ENCODE data around the gene RARRES1. TPM values are rescaled to one million over a fixed set of nuclear protein-coding genes. Genes with fewer than 3 reads are reported as not detected.

Gene RARRES1
- total and polyA plus RNA-seq, 7 donors, result 0.69 to 28.1 (median 2.9) TPM

DNA sequence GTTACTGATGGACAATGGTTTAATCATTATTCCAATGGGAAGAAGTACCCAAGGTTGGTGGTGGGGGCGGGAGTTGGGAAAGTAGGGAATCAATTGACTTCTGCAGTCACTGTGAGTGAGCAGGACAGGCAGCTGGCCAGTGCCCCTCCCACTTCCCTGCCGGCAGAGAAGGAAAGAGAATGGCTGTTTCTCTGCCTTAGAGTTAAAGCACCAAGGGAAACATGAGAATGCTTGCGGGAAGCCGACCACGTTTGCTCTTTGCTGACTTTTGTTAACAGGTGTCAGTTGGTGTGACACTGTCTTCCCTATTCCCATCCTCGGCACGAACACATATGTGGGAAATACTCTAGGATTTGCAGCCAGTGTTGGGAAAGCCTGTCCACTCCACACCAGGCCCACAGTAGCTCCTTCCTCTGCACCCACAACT lies 36.1 kb upstream of the RARRES1 start:
- H3K36me3 ChIP-seq (ENCODE audit: insufficient read depth in 1 of 2, low read depth in 1 of 2), result no peaks in the 10 kb centered on the region
- TF ChIP-seq CTCF (IDR thresholded peaks at IDR 0.05), result no peak
- no peaks in the 10 kb centered on the region for H3K27me3 ChIP-seq (ENCODE audit: insufficient read depth in 3 of 3, low read length in 2 of 3)
- peaks cover 23% of the 10 kb centered on the region for H3K4me1 ChIP-seq
- WGBS, 3 donors, result 1 to 8% (median 3%) methylated on average over 7 of the region's 7 CpGs
- intact Hi-C loops (cut with DNase I), result loop anchor here in 1 of 2 donors (5.0 kb wide), 1 partner anchor 41 kb away; no protein-coding TSS in a partner anchor
- H3K27ac ChIP-seq, result peak overlapping the region; percentile 75
- peak; percentile 76 to 84 for DNase-seq
- peak overlapping the region; percentile 13 for H3K4me3 ChIP-seq
- peak; percentile 82 to 85 (median 85) for ATAC-seq
- no peaks in the 10 kb centered on the region for H3K9me3 ChIP-seq

- no peaks in the 10 kb centered on the region for H3K27me3 ChIP-seq (ENCODE audit: insufficient read depth in 3 of 3, low read length in 2 of 3)
- H3K9me3 ChIP-seq, result no peaks in the 10 kb centered on the region
- H3K36me3 ChIP-seq (ENCODE audit: insufficient read depth in 1 of 2, low read depth in 1 of 2), result no peaks in the 10 kb centered on the region
- no peak for DNase-seq
- peaks cover 23% of the 10 kb centered on the region for H3K4me1 ChIP-seq
- no peak for TF ChIP-seq CTCF (IDR thresholded peaks at IDR 0.05)
- no peak overlapping the region for H3K27ac ChIP-seq
- no peak overlapping the region for H3K4me3 ChIP-seq
- intact Hi-C loops (cut with DNase I), result loop anchor here in 1 of 2 donors (5.0 kb wide), 1 partner anchor 39 kb away; no protein-coding TSS in a partner anchor
- no peak for ATAC-seq
- WGBS, 3 donors, result 95 to 100% (median 100%) methylated on average over 1 of the region's 1 CpG
These were observed 34.1 kb upstream of the RARRES1 start for GRCh38 chr3:158766364-158766763.

- Histone ChIP-seq H3K9me3 (no peaks in the 10 kb centered on the region), H3K27me3 (ENCODE audit: insufficient read depth in 3 of 3, low read length in 2 of 3) (no peaks in the 10 kb centered on the region), H3K4me1 (peaks cover 23% of the 10 kb centered on the region), H3K27ac (no peak overlapping the region), H3K36me3 (ENCODE audit: insufficient read depth in 1 of 2, low read depth in 1 of 2) (no peaks in the 10 kb centered on the region), H3K4me3 (no peak overlapping the region)
- DNase-seq (no peak), ATAC-seq (no peak)
- intact Hi-C loops (cut with DNase I), result loop anchor here in 1 of 2 donors (5.0 kb wide), 1 partner anchor 38 kb away; no protein-coding TSS in a partner anchor
- no peak for TF ChIP-seq CTCF (IDR thresholded peaks at IDR 0.05)
- 79 to 82% (median 80%) methylated on average over 3 of the region's 3 CpGs for WGBS, 3 donors
These were observed 33.4 kb upstream of the RARRES1 start for GRCh38 chr3:158765518-158766205.

DNA sequence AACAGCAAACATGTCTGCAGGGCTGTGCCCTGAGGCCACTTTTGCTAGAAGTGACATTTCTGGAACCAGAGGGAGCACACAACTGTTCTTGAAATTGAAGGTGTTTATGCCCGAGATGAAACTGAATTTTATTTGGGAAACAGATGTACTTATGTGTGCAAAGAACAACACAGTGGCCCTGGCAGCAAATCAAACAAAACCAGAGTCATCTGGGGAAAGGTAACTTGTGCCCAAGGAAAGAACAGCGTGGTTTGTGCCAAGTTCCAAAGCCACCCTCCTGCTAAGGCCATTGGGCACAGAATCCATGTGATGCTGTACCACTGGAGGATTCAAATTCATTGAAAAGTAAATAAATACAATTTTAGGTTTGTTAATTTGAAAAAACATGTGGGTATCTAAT lies 31.2 kb upstream of the RARRES1 start:
- ATAC-seq, result no peak
- H3K4me1 ChIP-seq, result peaks cover 10% of the 10 kb centered on the region

More for the DNA sequence above, 31.2 kb upstream of the RARRES1 start:
- DNase-seq, result no peak
- 22 to 61% (median 54%) methylated on average over 2 of the region's 2 CpGs for WGBS, 3 donors
- Histone ChIP-seq H3K27ac (no peak overlapping the region), H3K27me3 (ENCODE audit: insufficient read depth in 3 of 3, low read length in 2 of 3) (no peaks in the 10 kb centered on the region), H3K36me3 (ENCODE audit: insufficient read depth in 1 of 2, low read depth in 1 of 2) (no peaks in the 10 kb centered on the region), H3K4me3 (no peak overlapping the region), H3K9me3 (no peaks in the 10 kb centered on the region)
- no peak for TF ChIP-seq CTCF (IDR thresholded peaks at IDR 0.05)
- intact Hi-C loops (cut with DNase I), result no loop called here

Data from psoas muscle (tissue), 8 donors.